Right forelimb (tissue), 1 donor: ENCODE data around the gene CST5.
"Not testable (repeated sequence)": the region's sequence is repeated elsewhere in the genome, so short reads cannot be mapped to it uniquely, and the experiment has no call there.

Experiments used
- DNase-seq: peaks from one replicate; pipeline ENCODE4 v3.0.0-alpha.2; 2018

The CST5 gene

DNA sequence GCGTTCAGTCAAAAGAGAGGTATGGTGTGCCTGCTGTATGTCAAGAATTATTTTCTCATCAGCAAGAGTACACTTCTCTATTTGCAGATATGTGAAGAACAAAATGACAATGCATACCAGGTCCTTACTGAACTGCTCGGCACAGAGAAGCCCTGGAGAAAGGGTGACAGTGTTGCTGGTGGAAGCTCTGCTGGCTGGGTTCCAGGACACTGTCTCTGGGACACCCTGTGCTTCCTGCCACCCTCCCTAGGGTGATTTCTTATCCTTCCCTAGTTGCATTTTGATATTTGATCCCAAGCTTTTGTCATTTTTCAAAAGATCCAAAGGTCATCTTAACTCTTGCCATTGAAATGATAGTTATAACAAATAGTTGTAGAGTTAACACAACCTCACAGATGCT is 8.3 kb upstream of the CST5 start:
- no peak for DNase-seq

- DNase-seq = peak; percentile 24
Measured at GRCh38 chr20:23884771-23885162, 5.2 kb upstream of the CST5 start.

GRCh38 chr20:23884136-23884770 is 4.7 kb upstream of the CST5 start:
- no peak for DNase-seq

DNA sequence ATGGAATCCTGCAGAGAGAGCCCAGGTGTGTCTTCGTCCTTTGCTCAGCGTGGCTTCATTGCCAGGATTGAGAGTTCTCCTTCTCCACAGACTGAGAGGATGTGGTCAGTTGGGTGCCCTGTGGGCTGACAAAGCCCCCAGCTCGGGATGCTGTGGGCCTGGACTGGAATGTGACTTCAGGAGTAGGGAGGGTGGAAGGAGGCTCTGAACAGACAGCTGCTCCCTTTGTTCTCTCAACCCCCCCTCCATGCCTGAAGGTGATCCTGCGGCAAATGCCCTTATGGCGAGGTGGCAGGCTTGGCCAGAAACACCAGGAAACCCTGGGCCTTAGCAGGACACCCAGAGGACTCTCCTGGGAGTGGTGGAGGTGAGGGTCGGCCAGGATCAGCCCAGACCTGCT is 1.8 kb upstream of the CST5 start:
- DNase-seq = peak; percentile 25

GRCh38 chr20:23880417-23880816 is 869 bp upstream of the CST5 start:
- DNase-seq = no peak

- peak; percentile 23 for DNase-seq
Measured at GRCh38 chr20:23879811-23880374, 345 bp upstream of the CST5 start.

- peak; percentile 24 for DNase-seq
Measured at GRCh38 chr20:23878787-23879186, 761 bp downstream of the CST5 start.

DNA sequence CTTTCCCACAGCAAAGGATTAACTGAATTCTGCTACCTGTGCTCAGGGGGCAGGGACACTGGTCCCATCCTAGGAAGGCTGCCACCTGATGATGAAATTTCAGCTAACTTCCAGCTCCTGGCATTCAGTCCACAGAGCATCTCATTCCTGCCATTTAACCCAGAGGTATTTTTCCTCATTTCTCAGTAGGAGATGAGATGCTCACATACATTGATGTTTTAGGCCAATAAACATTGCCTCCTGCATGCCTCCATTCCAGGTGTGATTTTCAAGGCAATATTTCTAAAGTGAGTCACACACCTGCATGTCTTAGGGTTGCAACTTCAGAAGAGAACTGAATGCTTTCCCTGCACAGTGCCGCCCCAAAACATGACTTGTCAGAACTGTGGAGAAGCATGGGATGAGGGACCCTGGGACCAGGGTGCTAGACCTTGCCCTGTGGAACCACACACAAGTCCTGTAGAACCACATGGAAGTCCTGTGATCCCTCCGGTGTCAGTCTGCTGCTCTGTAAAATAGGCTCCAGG is 1.5 kb downstream of the CST5 start:
- DNase-seq = peak; percentile 7

DNA sequence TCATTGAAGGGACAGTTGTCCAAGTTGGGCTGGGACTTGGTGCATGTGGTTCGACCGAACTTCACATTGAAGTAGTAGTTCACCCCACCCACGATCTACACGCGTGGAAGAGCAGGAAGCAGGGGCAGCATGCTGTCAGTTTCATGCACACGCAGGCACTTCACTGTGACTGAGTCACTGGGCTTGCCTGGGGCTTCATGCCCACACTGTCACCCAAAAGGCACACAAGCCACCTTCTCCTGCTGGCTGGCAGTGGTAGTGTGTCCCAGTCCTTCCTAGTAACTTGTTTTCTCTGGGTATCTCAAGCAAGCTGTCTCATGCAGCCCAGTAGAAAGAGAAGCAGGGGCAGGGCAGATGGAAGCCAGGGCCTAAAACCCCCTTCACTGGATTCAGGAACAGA is 2.0 kb downstream of the CST5 start:
- peak; percentile 13 for DNase-seq

GRCh38 chr20:23875606-23876237 is 3.8 kb downstream of the CST5 start:
- DNase-seq = peak; percentile 23

DNA sequence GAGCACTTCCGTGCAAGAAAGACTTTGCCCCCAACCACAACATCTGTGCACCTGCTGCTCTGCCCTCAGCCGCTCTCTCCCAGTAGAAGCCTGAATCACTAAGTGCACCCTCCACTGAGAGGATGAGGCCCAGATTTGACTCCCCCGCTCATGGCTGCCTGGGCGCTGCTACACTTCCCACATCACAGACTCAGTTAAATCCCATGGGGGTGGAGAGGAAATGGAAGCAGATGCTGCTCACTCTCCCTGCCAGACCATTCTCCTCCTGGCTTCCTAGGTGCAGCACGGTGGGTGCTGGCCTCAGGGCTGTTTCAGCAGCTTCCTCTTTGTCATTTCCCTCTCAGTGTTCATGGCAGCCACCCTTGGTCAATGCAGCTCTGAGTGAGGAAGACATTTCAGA is 4.8 kb downstream of the CST5 start:
- DNase-seq = peak; percentile 30

- no peak for DNase-seq
Measured at GRCh38 chr20:23873370-23874015, 6.1 kb downstream of the CST5 start.

DNA sequence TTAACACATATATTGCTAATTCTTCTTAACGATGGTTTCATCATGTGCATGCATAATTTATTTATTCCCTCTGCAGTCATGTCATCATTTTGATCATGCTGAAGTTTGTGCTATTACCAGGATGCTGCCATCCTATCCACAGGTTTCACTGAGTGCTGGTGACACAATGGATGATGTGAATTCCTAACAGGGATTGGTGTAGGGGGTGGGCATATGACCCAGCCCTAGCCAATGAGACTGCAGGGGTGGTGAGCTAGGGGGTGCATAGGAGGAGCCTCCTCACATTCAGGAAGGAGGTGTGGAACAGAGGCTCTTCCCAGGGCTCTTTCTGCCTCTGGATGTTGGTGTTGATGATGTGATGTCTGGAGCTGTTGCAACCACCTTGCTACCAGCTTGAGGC is 7.5 kb downstream of the CST5 start:
- no peak for DNase-seq

- DNase-seq = peak; percentile 15
Measured at GRCh38 chr20:23870461-23870860, 9.1 kb downstream of the CST5 start.

- peak; percentile 13 for DNase-seq
Measured at GRCh38 chr20:23869520-23869919, 10.0 kb downstream of the CST5 start.

DNA sequence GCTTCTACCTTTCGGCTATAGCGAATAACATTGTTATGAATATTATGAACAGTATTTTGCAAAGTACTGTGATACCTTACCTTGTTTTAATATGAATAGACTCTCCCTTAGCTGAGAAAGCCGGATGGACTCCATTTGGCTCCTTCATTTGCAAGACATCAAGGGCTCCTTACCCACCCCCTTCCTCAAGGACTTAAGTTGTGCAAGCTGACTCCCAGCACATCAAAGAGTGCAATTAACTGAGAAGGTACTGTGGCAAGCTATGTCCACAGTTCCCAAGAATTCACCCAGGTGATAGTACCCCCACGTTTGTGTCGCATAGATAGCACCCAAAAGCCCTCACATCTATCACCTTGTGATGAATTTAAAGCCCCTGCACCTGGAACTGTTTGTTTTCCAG is 11.2 kb downstream of the CST5 start:
- no peak for DNase-seq

DNA sequence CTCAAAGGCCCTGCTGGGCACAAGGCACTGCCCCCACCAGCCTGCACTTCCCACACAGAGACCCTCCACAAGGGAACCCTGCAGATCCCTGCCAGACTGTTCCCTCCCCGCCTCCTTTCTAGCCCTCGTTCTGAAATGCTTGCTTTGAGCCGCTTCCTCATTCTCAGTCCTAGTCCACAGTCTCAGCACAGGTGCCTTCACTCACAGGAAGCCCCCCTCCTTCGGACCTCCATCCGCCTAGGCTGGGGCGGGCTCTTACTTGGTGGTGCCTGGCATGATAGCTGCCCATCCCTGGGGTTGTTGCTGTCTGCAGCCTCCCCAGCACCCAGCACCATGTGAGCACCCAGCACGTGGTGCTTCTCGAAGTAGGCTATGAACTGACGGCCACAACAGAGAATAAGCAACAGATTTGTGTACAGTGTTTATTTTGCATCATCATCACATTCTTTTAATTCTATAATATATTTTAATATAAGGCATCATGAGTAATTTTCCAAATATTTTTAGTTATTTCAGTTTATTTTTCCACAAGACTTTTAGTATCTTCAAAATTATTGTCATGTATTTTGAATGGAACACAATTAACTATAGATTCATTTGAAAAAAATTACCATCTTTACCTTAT is 12.3 kb downstream of the CST5 start:
- DNase-seq = peak; percentile 12

DNA sequence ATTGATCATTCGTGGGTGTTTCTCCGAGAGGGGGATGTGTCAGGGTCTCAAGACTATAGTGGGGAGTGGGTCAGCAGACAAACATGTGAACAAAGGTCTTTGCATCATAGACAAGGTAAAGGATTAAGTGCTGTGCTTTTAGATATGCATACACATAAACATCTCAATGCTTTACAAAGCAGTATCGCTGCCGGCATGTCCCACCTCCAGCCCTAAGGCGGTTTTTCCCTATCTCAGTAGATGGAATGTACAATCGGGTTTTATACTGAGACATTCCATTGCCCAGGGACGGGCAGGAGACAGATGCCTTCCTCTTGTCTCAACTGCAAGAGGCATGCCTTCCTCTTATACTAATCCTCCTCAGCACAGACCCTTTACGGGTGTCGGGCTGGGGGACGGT is 18.8 kb downstream of the CST5 start:
- not testable (repeated sequence) for DNase-seq

- DNase-seq = no peak
Measured at GRCh38 chr20:23857962-23858595, 21.5 kb downstream of the CST5 start.

GRCh38 chr20:23856736-23857135 is 22.8 kb downstream of the CST5 start:
- no peak for DNase-seq

- DNase-seq = no peak
Measured at GRCh38 chr20:23856226-23856625, 23.3 kb downstream of the CST5 start.

DNA sequence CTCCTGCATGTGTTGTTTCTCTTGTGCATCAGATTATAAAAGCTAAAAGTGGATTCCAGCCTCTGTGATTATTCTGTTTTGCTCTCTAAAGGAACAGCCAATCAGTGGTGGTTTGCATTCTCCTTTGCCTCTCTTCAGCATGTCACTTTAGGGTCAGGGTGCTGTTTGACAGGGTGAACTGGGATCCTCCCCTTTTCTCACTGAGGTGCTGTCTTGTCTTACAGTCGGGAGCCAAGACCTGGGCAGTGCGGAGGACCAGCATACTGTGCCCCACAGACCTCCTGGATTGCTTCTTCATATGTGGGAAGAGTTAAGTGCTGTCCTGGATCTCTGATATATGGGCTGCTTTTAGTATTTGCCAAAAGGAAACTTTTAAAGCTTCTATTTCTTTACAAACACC is 37.9 kb downstream of the CST5 start:
- DNase-seq = no peak

DNA sequence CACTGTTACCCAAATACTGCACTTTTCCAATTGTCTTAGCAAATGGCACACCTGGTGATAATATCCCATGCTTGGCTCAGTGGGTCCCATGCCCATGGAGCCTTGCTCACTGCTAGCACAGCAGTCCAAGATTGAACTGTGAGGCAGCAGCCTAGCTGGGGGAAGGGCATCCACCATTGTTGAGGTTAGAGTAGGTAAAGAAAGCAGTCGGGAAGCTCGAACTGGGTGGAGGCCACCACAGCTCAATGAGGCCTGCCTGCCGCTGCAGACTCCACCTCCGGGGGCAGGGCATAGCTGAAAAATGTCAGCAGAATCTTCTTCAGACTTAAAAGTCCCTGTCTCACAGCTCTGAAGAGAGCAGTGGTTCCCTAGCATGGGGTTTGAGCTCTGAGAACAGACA is 43.8 kb downstream of the CST5 start:
- DNase-seq = no peak
